GM18505 (cell line): ENCODE data around the gene PHKB.
"Not testable (repeated sequence)": the region's sequence is repeated elsewhere in the genome, so short reads cannot be mapped to it uniquely, and the experiment has no call there.

Experiments used
- ATAC-seq: cut with Tn5 transposase; IDR thresholded peaks from one replicate; pipeline ENCODE4 v1.9.1; 2021; ENCODE audit not compliant: unreplicated experiment
- POLR2A ChIP-seq: IDR thresholded peaks from 4 replicates; pipeline ENCODE4 v1.6.1; 2011; ENCODE audit warnings: borderline replicate concordance; ENCODE audit not compliant: insufficient read depth, insufficient read length; ENCODE audit errors: extremely low read depth

The PHKB gene

DNA sequence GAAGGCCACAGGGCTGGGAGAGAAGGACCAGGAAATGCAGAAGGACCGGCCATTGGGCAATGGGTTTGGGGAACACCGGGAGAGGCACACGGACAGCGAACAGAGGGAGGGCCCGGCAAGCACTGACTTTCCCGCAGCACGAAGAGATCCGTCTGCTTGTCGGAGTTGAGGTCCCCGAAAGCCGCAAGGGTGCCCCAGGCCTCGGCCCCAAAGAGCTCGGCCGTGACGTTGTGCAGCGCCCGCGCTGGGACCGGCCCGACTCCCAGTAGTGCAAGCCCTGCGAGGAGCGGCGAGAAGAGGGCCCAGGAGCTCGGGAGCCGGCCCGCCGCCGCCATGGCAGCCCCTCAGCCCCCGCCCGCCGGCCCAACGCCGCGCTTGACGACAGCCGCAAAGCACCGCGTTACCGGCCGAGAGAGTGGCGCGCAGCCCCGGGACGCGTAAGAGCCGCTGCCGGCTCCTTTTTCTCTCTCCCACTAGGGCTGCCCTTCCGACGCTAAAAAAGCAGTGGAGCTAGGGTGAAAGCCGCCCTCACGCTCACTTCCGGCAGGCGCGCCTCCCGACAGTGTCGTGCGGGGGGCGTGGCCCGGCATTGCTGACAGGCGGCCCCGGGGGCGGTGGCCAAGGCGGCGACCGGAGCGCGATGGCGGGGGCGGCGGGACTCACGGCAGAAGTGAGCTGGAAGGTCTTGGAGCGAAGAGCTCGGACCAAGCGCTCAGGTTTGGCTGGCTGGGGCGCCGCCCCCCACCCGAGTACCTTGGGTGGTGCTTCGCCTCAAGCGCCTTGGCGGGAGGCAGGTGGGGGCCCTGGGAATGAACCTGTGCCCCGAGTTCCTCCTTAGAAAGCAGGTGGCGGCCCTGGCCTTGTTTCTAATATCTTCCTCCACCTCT, at the start of gene PHKB, which contains the start of gene ITFG1:
Gene PHKB, plus strand, starts transcription at position 621 of the 887 bp plus-strand sequence. Its CDS starts 20 bp downstream, at position 641.
Gene ITFG1, minus strand, starts transcription at position 353 of the 887 bp plus-strand sequence. Its CDS starts 18 bp downstream, at position 335.
- peak; percentile 85 for TF ChIP-seq POLR2A

DNA sequence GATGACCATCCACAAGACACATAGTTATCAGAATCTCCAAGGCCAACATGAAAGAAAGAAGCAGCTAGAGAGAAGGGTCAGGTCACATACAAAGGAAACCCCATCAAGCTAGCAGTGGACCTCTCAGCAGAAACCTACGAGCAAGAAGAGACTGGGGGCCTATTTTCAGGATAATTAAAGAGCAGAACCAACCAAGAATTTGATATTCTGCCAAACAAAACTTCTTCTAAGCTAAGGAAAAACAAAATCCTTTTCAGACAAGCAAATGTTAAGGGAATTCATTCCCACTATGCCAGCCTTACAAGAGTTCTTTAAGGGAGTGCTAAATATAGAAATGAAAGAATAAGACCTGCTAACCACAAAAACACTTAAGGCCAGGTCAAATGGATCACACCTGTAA, 48.1 kb upstream of the PHKB start:
- TF ChIP-seq POLR2A: no peak

More for the DNA sequence above, at the start of gene PHKB, which contains the start of gene ITFG1:
- peak; percentile 75 for ATAC-seq

DNA sequence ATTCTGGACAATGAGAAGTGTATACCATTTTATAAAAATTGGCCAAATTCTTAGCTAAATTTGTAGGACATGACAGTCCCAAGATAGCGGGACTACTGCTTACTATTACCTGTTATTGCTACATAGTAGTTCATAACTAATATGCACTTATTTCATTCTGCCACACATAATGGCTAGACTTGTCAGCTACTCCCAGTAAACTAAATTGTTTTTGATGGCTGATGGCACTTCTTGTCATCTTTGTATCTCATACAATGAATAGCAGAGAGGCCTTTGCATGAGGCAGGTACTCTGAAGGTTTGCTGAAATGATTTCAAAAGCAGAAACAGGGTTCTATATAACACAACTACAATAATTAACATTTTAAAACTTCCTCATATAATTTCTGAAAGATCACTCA, 44.3 kb upstream of the PHKB start:
- ATAC-seq: no peak
- no peak for TF ChIP-seq POLR2A

More for the DNA sequence above, 48.1 kb upstream of the PHKB start:
- no peak for ATAC-seq

DNA sequence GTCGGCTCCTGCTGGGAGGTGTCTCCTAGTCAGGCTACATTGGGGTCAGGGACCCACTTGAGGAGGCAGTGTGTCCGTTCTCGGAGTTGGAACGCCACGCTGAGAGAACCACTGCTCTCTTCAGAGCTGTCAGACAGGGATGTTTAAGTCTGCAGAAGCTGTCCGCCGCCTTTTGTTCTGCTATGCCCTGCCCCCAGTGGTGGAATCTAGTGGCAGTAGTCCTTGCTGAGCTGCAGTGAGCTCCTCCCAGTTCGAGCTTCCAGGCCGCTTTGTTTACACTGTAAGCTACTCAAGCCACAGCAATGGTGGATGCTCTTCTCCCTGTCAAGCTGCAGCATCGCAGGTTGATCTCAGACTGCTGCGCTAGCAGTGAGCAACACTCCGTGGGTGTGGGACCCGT, 36.3 kb upstream of the PHKB start:
- TF ChIP-seq POLR2A: no peak
- no peak for ATAC-seq

DNA sequence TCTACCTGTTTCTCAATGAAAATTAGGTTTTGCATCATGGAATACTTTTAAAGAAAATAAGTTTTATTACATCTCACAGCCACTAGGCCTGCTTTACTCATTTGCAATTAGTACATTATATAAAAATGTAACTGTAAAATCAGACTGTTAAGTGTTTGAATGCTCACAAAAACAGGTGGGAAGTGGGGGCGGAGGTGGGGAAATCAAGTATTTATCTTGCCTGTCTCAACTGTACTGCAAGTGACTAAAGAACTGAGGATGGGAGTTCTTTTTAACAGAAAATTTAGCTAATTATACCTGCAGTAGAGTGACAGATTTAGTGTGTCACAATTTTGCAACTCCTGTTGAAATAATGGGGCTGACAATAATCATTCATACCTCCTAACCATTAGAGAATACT, 34.3 kb upstream of the PHKB start:
- ATAC-seq: no peak
- TF ChIP-seq POLR2A: no peak

DNA sequence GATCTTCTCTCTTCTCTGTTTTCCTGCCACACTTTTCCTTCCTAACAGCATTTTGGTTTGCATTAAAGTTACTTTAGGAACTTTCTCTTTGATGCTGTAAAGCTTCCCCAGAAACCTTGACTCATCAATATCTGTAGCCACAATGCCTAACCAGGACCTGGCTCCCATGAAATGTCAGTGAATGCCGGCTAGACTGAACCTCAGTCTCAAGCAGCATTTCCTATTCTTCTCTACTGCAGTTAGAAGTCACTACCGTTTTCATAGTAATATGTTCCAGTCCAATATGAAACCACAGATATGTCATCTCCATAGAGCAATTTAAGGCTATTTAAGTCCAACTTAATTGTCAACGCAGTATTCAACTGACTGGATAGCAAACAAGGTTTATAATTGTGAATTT, 29.2 kb upstream of the PHKB start:
- TF ChIP-seq POLR2A: no peak
- ATAC-seq: no peak

DNA sequence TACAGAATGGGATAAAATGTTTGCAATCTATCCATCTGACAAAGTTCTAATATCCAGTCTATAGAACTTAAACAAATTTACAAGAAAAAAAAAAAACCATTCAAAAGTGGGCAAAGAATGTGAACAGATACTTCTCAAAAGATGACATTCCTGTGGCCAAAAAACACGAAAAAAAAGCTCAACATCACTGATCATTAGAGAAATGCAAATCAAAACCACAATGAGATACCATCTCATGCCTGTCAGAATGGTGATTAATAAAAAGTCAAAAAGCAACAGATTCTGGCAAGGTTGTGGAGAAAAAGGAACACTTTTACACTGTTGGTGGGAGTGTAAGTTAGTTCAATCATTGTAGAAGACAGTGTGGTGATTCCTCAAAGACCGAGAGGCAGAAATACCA, 26.9 kb upstream of the PHKB start:
- ATAC-seq: not testable (repeated sequence)

DNA sequence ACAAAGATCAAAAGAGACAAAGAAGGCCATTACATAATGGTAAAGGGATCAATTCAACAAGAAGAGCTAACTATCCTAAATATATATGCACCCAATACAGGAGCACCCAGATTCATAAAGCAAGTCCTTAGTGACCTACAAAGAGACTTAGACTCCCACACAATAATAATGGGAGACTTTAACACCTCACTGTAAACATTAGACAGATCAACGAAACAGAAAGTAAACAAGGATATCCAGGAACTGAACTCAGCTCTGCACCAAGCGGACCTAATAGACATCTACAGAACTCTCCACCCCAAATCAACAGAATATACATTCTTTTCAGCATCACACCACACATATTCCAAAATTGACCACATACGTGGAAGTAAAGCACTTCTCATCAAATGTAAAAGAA, 21.1 kb upstream of the PHKB start:
- ATAC-seq: not testable (repeated sequence)

DNA sequence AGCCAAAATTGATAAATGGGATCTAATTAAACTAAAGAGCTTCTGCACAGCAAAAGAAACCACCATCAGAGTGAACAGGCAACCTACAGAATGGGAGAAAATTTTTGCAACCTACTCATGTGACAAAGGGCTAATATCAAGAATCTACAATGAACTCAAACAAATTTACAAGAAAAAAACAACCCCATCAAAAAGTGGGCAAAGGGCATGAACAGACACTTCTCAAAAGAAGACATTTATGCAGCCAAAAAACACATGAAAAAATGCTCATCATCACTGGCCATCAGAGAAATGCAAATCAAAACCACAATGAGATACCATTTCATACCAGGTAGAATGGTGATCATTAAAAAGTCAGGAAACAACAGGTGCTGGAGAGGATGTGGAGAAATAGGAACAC, 18.2 kb upstream of the PHKB start:
- ATAC-seq: not testable (repeated sequence)

DNA sequence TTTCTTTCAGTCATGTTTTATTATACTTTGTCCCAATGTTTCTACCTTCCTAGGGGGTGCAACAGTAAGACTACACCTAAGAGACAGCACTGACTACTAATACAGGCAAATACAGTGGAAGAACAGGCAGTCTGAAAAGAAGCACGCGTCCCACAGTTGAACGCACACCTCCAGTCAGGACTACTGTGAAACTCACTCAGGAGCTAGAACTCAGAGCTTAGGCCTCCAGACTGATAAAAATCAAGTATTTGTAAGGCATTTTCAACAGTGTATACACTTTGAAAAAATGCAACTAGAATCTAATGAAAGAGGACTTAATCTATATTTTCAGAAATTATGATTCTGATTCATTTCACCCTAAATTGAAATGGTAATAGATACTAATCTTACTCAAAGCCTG, 14.7 kb upstream of the PHKB start:
- TF ChIP-seq POLR2A: no peak
- ATAC-seq: no peak

DNA sequence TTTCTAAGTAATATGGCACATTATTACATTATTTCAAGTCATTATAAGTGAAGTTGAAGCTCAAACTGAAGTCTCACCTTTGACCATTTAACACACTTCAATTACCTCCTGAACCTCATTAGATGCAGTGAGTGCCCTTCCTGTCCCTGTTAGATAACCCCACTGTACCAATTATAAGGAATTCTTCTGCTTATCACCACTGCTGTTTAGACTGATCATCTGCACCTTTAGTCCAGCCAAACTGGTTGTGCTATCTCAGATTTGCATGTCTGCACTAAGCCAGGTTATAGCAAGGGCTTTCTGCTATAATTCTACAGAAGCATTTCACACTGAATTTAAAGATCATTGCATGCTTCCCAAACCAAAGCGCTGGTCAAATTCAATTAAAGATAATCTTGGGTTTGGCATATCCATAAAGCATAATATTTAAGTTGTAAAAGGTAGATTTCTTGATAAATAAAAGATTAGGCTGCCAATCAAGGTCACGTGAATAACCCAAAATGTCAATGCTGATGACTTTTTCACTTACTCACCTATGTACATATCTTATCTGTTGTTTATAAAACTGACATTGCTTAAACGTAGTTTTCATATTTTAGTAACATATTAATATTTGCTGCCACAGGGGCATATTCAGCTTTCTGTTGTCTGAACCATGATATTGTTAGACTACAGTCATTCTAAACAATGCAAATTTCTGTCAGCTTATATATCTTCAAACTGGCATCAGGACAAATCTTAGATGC, 12.1 kb upstream of the PHKB start:
- ATAC-seq: no peak
- TF ChIP-seq POLR2A: no peak

DNA sequence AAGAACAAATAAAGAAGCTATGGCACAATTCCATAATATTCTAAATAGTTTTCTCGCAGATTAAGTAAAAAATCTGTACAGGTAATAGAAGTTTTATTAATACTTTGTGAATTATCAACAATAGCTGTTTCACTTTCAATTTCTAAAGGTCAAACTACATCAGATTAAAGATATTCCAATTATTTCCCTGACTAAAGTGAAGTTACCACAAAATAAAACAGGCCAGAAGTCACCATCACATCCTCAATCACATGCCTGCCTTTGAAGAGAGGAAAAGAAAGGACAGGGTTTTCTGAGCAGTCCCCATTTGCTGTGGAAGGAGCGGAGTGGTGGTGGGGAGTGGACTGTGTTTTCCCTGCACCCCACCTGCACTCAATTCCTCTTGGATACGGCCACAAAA, 11.3 kb upstream of the PHKB start:
- no peak for ATAC-seq
- no peak for TF ChIP-seq POLR2A

DNA sequence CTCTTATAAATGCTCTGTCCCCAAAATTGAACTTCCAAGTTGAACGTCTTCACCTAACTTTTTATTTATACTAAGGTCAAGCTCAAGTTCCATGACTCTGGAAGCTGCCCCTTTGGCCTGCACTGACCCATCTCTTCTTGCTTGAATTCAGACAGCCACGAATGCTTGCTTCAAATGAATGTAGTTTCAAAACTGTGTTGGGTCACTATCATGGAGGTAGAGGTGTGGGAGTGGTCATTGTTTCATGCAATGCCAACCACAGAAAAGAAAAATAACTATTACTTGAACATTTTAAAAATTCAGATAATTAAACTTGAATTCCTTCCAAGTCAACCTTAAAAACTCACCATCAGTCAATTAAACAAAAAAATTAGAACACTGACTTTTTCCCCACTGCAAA, 2.8 kb upstream of the PHKB start:
- no peak for ATAC-seq
- TF ChIP-seq POLR2A: no peak

DNA sequence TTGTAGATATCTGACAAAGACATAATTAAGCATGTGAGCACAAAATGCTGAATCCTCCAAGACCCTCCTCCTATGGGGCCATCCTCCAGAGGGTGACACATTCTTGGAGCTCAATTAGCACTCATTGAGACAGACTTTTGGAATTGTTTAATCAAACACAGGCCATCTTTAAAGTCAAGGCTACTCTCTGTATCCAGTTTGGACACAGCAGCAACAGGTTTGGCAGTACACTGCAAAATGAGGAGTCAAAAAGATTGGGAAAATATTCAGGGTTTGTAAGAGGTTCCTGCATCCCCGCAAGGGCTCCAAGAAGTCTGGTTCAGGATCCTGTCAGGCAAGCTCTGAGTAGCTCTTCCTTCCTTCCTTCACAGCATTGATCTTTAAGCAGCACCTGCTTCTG, 1.5 kb upstream of the PHKB start:
- no peak for ATAC-seq
- TF ChIP-seq POLR2A: no peak

DNA sequence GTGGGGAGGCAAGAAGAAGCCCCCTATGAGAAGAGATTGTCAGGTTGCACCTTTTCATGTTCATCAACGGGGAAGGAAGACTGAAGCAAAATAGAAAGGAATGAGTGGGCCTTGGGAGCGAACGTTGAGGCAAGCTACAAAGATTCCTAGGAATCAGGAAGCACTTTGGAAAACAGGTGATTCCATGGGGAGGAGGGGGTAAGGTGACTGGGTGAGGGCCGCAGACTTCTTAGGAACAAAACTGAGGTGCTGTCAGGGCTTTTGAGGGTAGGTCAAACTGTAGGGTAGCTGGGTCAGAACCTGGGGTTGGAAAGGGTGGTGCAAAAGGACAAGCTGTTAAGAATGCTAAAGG, 796 bp upstream of the PHKB start:
- ATAC-seq: peak; percentile 1
- TF ChIP-seq POLR2A: no peak
